IPS DF 4.7 (cell line): ENCODE data around the gene ADGRF5.

Experiments used
- DNase-seq: peaks from one replicate; pipeline ENCODE4 v3.0.0-alpha.2; 2013; ENCODE audit warnings: low spot score; ENCODE audit errors: extremely low read depth

The ADGRF5 gene, protein sequence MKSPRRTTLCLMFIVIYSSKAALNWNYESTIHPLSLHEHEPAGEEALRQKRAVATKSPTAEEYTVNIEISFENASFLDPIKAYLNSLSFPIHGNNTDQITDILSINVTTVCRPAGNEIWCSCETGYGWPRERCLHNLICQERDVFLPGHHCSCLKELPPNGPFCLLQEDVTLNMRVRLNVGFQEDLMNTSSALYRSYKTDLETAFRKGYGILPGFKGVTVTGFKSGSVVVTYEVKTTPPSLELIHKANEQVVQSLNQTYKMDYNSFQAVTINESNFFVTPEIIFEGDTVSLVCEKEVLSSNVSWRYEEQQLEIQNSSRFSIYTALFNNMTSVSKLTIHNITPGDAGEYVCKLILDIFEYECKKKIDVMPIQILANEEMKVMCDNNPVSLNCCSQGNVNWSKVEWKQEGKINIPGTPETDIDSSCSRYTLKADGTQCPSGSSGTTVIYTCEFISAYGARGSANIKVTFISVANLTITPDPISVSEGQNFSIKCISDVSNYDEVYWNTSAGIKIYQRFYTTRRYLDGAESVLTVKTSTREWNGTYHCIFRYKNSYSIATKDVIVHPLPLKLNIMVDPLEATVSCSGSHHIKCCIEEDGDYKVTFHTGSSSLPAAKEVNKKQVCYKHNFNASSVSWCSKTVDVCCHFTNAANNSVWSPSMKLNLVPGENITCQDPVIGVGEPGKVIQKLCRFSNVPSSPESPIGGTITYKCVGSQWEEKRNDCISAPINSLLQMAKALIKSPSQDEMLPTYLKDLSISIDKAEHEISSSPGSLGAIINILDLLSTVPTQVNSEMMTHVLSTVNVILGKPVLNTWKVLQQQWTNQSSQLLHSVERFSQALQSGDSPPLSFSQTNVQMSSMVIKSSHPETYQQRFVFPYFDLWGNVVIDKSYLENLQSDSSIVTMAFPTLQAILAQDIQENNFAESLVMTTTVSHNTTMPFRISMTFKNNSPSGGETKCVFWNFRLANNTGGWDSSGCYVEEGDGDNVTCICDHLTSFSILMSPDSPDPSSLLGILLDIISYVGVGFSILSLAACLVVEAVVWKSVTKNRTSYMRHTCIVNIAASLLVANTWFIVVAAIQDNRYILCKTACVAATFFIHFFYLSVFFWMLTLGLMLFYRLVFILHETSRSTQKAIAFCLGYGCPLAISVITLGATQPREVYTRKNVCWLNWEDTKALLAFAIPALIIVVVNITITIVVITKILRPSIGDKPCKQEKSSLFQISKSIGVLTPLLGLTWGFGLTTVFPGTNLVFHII (N-terminal part only)

GRCh38 chr6:46921731-46922130, at the start of gene ADGRF5:
TSS of gene ADGRF5 (minus strand) at chr6:46921938. CDS start at chr6:46906762, 15,176 bp downstream.
- DNase-seq: no peak

DNA sequence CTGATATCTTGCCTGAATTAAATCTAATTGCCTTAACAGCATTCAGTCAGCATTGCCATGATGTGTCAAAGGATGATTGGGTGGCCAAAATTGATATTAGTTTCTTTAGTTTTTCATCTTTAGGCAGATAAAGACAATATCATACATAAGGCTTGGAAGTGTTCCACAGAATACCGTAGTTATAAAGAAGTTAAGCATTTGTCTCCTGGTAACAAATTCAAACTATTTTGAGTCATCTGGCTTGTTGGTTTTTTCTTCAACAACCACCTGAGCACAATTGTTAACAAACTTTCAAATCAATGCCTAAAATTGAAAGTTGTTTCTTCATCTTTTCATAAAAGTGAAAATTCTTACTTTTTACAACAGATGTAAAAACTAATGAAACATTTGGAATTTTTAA, 47.5 kb upstream of the ADGRF5 start:
- DNase-seq: no peak

- DNase-seq: no peak
Observed at GRCh38 chr6:46967826-46968349, 46.1 kb upstream of the ADGRF5 start.

DNA sequence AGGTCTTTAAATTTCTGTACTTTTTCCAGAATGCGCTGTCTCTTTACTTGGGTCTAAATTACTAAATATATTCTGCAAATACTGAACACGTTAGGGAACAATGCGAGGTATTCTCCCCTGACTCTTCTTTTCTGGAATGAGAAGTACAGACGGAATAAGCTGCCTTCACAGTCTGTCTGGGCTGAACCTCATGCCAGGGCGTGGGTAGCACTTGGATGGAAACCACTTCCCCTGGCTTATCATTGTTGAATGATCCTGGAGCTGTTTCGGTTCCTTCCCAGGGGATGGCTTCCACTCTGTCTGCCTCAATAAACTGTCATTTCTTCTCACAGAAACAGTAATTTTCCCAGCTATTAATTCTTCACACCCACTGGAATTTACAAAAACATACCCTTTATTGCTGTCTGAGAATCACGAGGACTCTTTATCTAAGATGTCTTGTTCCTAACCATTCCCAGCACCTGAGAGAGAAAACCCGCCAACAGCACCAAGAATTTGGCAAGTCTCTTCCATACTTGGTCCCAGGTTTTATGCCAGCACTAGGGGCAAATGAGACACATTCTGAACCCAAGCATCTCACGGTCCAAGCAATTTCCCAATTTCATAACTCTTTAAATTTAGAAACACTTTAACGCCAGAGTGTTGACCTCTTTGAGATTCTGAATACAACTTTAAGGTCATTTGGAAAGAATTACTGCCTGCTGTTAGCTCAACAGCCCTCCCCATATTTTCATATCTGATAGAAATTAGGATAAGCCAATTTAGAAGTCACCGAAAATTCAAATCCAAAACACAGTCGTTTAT, 43.2 kb upstream of the ADGRF5 start:
- no peak for DNase-seq

- DNase-seq: no peak
Observed at GRCh38 chr6:46963626-46964025, 41.9 kb upstream of the ADGRF5 start.

- DNase-seq: no peak
Observed at GRCh38 chr6:46963039-46963438, 41.3 kb upstream of the ADGRF5 start.

- no peak for DNase-seq
Observed at GRCh38 chr6:46961711-46962110, 40.0 kb upstream of the ADGRF5 start.

DNA sequence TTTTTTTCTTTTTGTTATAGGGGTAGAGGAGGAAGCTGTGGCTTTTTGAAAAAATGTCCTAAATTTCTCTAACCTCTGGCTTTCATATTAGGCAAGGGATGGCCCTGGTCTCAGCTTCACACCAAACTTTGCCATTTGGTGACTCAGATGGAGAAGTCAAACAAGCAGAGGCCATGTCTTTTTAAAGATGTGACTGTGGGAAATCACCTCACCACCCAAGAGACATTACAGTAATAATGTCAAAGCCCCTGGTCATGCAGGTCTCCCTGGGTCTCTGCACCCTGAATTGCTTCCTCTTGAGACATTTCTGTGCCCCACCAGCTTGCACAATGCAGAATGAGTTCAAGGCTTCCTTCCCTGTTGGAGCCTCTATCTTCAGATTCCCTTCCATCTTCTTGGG, 39.5 kb upstream of the ADGRF5 start:
- DNase-seq: no peak

DNA sequence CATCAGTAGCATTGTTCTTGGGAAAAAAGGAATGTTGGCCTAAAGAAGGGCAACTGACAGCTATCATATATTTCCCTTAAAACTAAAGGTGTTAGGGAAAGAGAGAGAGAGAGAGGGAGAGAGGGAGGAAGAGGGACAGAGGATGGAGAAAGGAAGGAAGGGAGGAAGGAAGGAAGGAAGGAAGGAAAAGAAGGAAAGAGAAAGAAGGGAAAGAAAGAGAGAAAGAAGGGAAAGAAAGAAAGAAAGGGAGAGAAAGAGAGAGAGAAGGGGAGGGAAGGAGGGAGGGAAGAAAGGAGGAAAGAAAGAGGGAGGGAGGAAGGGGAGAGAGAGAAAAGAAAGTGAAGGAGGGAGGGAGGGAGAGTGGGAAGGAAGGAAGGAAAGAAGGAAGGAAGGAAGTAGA, 37.7 kb upstream of the ADGRF5 start:
- no peak for DNase-seq

- DNase-seq: no peak
Observed at GRCh38 chr6:46956409-46956808, 34.7 kb upstream of the ADGRF5 start.

DNA sequence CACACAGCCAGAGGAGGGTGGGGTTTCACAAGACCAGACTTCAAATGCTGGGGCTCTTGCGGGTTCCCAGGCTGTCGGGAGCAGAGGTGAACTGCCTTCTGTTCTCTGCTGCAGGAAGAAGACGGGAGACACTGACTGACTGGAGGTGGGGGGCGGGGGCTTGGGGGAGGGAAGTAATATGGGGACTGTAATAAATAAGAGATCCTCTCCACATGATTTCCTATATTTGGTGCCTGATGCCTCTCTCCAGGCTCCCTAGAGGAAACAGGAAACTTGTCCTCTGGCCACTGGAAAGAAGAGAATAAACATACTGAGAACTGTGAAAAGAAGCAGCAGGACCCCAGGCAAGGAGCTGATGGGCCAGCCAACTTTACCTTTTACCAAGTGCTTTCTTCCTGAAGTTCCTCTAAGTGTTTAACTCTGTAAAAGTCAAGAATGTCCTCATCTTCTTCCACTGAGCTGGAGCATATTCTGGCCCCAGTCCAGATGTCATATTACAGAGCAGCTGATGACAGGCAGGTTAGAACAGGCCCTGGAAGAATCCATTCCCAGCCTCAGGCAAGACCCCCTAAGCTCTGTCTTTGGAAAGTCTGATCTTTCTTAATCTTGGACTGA, 33.2 kb upstream of the ADGRF5 start:
- DNase-seq: no peak

DNA sequence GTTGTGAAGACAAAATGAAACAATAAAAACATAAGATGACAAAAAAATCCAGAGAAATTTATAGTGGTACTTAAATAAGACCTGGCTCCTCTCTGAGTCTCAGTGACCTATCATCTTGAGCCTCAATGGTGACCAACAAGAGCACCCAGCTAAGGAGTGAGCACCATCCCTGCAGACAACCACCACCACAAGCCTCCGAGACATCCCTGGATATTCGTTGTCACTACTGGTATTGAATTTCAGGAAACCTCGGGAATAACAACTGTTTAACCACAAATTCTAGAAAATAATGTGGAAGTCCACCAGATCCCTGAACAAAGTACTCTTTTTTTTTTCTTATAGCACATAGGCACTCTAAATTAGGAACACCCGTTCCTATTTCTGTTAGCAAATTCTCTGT, 32.2 kb upstream of the ADGRF5 start:
- no peak for DNase-seq

GRCh38 chr6:46949632-46950280, 28.0 kb upstream of the ADGRF5 start:
- no peak for DNase-seq

- DNase-seq: no peak
Observed at GRCh38 chr6:46948699-46949098, 27.0 kb upstream of the ADGRF5 start.

- no peak for DNase-seq
Observed at GRCh38 chr6:46947497-46947896, 25.8 kb upstream of the ADGRF5 start.

DNA sequence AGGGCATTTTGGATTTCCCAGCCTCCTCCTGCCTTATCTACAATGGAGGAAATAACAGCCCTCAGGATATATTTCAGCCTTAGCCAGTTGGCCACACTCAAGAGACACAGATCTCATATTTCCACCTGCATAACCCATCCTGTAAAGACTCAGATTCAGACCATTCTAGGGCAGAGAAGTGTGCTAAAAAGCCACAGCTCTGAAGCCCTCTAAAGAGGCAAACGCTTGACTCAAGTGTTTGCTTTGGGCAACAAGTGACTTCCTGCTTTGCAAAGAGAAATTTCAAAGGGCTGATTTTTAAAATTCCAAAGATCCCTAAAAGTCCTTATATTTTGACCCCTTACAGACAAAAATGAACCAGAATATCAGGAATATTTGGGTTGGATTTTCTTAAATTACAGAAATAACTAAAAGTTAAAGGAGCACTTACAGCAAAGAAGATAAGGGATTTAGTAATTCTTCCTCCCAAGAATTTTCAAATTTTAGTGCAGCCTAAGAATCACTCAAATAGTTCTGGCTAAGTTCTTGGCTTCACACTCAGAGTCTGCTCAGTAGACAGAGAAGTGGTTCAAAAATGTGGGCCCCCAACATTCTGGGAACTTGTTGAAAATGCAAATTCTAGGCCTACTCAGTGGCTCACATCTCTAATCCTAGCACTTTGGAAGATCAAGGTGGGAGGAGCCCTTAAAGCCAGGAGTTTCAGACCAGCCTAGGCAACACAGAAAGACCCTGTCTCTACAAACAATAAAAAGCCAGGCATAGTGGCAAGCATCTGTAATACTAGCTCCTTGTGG, 18.9 kb upstream of the ADGRF5 start:
- no peak for DNase-seq

DNA sequence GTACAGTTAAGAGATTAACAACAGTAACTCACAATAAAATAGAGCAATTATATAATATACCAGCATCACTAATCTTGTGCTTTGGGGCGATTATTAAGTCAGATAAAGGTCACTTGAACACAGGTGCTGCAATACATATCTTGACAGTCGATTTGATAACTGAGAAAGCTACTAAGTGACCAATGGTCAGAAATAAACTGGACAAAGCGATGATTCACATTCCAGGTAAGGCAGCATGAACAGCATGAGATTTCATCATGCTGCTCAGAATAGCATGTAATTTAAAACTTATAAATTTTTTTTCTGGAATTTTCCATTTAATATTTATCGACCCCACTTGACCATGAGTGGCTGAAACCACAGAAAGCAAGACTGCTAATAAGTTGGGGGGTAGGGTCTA, 15.9 kb upstream of the ADGRF5 start:
- no peak for DNase-seq

DNA sequence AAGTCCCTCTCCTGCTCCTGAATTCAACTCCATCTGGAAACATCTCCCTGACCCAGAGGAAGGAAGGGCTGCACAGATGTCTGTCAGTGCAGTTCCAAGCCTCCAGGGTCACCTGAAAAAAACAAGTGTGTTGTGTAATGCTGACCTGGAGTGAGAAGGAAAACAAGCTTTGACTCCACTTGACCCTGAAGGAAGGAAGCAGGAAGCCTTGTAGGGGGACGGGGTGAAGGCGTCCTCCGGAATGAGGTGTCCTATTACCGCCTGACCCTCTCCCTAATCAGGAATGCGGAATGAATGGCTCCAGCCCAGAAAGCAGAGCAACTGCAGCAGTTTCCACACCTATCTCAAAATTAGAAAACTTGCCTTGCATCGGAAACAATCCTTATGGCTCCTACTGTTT, 13.9 kb upstream of the ADGRF5 start:
- no peak for DNase-seq

DNA sequence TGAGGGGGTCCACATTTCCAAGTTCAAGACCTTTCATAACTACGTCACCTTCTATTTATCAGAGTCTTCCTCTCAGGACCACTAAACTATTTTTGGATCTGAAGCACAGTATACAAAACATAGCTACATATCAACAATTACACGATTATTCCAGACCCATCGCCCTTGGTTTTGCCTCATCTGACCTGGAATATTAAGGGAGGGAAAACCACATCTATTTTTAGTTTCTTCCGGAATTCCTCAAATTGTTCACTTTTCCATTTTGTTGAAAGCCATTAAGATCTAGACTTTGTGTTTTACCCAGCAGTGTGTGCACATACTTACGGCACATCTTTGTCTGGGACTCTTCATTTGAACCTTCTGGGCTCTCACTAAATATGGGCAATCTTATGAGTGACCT, 12.0 kb upstream of the ADGRF5 start:
- no peak for DNase-seq
